SK-N-SH (cell line): ENCODE results near the gene SSBP2. TPM values are rescaled to one million over a fixed set of nuclear protein-coding genes. Genes with fewer than 3 reads are reported as not detected.

Experiments
- CTCF ChIA-PET: fragments of 300-600, 350-600 bp; formaldehyde crosslinking; extraction: SDS; loops from one replicate; lab custom pipeline; 2021; lab: Yijun Ruan, JAX
- POLR2A ChIA-PET: fragments of 350-600 bp; sonication (Branson Sonifier 250); formaldehyde crosslinking; extraction: SDS; loops from one replicate; lab custom pipeline; 2020; ENCODE audit warnings: antibody characterized with exemption, inconsistent platforms; lab: Yijun Ruan, JAX
- DNase-seq: peaks from one replicate; pipeline ENCODE4 v3.0.0; 2012
- H2AFZ ChIP-seq: fragments of 200-600 bp; sonication (generic); 2 replicates; pipeline ENCODE4 v1.8.1; 2016; ENCODE audit warnings: antibody characterized with exemption, mild to moderate bottlenecking, low read depth
- H3F3A ChIP-seq: fragments of 200-600 bp; sonication (generic); replicated peaks from 2 replicates; pipeline ENCODE3; 2016; ENCODE audit warnings: antibody characterized with exemption, mild to moderate bottlenecking; ENCODE audit not compliant: insufficient read depth
- H3K27ac ChIP-seq, 2 experiments: fragments of 200-500 bp in 1 of 2; fragments of 200-600 bp in 1 of 2; sonication (Bioruptor generic) in 1 of 2; sonication (generic), shearing (Covaris generic) in 1 of 2; 2 replicates each; pipeline versions ENCODE4 v1.5.1 to v1.6.1; 2014 to 2016; ENCODE audit warnings: low read depth in 2 of 2, inconsistent platforms in 1 of 2, low read length in 1 of 2, mild to moderate bottlenecking in 1 of 2, mixed read lengths in 1 of 2
- H3K27me3 ChIP-seq: fragments of 200-600 bp; sonication (generic), shearing (Covaris generic); 2 replicates; pipeline ENCODE4 v1.6.1; 2016; ENCODE audit warnings: mixed run types; ENCODE audit not compliant: insufficient read depth
- H3K36me3 ChIP-seq, 2 experiments: fragments of 200-500 bp in 1 of 2; fragments of 200-600 bp in 1 of 2; sonication (Bioruptor generic) in 1 of 2; sonication (generic) in 1 of 2; replicated peaks in 1 of 2; 2 replicates each; pipeline versions ENCODE3 to v1.5.1; 2014 to 2016; ENCODE audit warnings: low read length in 1 of 2, mild to moderate bottlenecking in 1 of 2; ENCODE audit not compliant: insufficient read depth in 2 of 2, control insufficient read depth in 1 of 2
- H3K4me1 ChIP-seq, 2 experiments: fragments of 200-500 bp in 1 of 2; fragments of 200-600 bp in 1 of 2; sonication (Bioruptor generic) in 1 of 2; sonication (generic), shearing (Covaris generic) in 1 of 2; 2 replicates each; pipeline versions ENCODE4 v1.5.1 to v1.6.1; 2014 to 2016; ENCODE audit warnings: low read depth in 1 of 2, low read length in 1 of 2, mixed run types in 1 of 2; ENCODE audit not compliant: insufficient read depth in 2 of 2, control insufficient read depth in 1 of 2
- H3K4me2 ChIP-seq: fragments of 200-600 bp; sonication (generic), shearing (Covaris generic); 2 replicates; pipeline ENCODE4 v1.6.1; 2017; ENCODE audit warnings: mixed run types
- H3K4me3 ChIP-seq, 2 experiments: fragments of 200-500 bp in 1 of 2; fragments of 200-600 bp in 1 of 2; sonication (Bioruptor generic) in 1 of 2; sonication (generic), shearing (Covaris generic) in 1 of 2; 2 replicates each; pipeline versions ENCODE4 v1.5.1 to v1.8.1; 2014 to 2016; ENCODE audit warnings: low read depth in 2 of 2, inconsistent platforms in 1 of 2, low read length in 1 of 2, mild to moderate bottlenecking in 1 of 2, mixed read lengths in 1 of 2, moderate library complexity in 1 of 2
- H3K79me2 ChIP-seq: fragments of 200-600 bp; sonication (generic); 2 replicates; pipeline ENCODE4 v1.8.1; 2017; ENCODE audit warnings: mild to moderate bottlenecking; ENCODE audit not compliant: insufficient read depth
- H3K9ac ChIP-seq: fragments of 200-600 bp; sonication (generic); 2 replicates; pipeline ENCODE4 v1.6.1; 2017; ENCODE audit warnings: mixed run types
- H3K9me2 ChIP-seq: fragments of 200-600 bp; sonication (generic); 2 replicates; pipeline ENCODE4 v1.6.1; 2017; ENCODE audit warnings: mixed run types
- H3K9me3 ChIP-seq: fragments of 200-600 bp; sonication (generic); 2 replicates; pipeline ENCODE4 v1.6.1; 2017; ENCODE audit warnings: mixed run types, mild to moderate bottlenecking, moderate library complexity
- H4K20me1 ChIP-seq: fragments of 200-600 bp; sonication (generic); 2 replicates; pipeline ENCODE4 v1.6.1; 2017; ENCODE audit warnings: mild to moderate bottlenecking, mixed run types; ENCODE audit not compliant: insufficient read depth
- ELF1 ChIP-seq: IDR thresholded peaks from 2 replicates; pipeline ENCODE4 v1.4.0; 2012
- FOXJ3 ChIP-seq: sonication (generic); formaldehyde crosslinking; IDR thresholded peaks from 2 replicates; pipeline ENCODE4 v1.5.1; 2020; ENCODE audit warnings: mild to moderate bottlenecking, missing genetic modification reagents
- IRF3 ChIP-seq: fragments of 150-350 bp; IDR thresholded peaks from 2 replicates; pipeline ENCODE4 v1.6.1; 2016; ENCODE audit warnings: mild to moderate bottlenecking, low read depth, low read length
- MXI1 ChIP-seq: IDR thresholded peaks from 2 replicates; pipeline ENCODE4 v1.6.1; 2012; ENCODE audit warnings: mild to moderate bottlenecking, low read depth, low read length, improper control_type of control experiment
- NFIC ChIP-seq: IDR thresholded peaks from 2 replicates; pipeline ENCODE4 v1.4.0; 2012; ENCODE audit warnings: borderline replicate concordance
- NRF1 ChIP-seq: IDR thresholded peaks from 2 replicates; pipeline ENCODE4 v1.6.1; 2012; ENCODE audit warnings: low read depth, mild to moderate bottlenecking, low read length
- REST ChIP-seq: IDR thresholded peaks from 2 replicates; pipeline ENCODE4 v1.6.1; 2012; ENCODE audit warnings: mild to moderate bottlenecking, low read depth, low read length, moderate library complexity
- RXRA ChIP-seq: IDR thresholded peaks from 2 replicates; pipeline ENCODE4 v1.4.0; 2012; ENCODE audit warnings: low read depth, mild to moderate bottlenecking, borderline replicate concordance
- TAF1 ChIP-seq: IDR thresholded peaks from 2 replicates; pipeline ENCODE4 v1.6.1; 2012; ENCODE audit warnings: low read depth, mild to moderate bottlenecking, low read length, moderate library complexity, borderline replicate concordance
- TEAD4 ChIP-seq: IDR thresholded peaks from 2 replicates; pipeline ENCODE4 v1.4.0; 2012; ENCODE audit warnings: mild to moderate bottlenecking, borderline replicate concordance; ENCODE audit not compliant: insufficient read depth
- USF1 ChIP-seq: IDR thresholded peaks from 2 replicates; pipeline ENCODE4 v1.4.0; 2012; ENCODE audit warnings: low read depth, borderline replicate concordance
- USF2 ChIP-seq: fragments of 150-350 bp; IDR thresholded peaks from 2 replicates; pipeline ENCODE4 v1.6.1; 2017; ENCODE audit warnings: antibody characterized with exemption, low read length, low read depth, borderline replicate concordance
- YY1 ChIP-seq: IDR thresholded peaks from 2 replicates; pipeline ENCODE4 v1.4.0; 2012; ENCODE audit warnings: low read depth, mild to moderate bottlenecking
- ZBTB33 ChIP-seq: IDR thresholded peaks from 2 replicates; pipeline ENCODE4 v1.4.0; 2012; ENCODE audit warnings: low read depth, borderline replicate concordance
- WGBS: methylation state at CpG from one replicate; pipeline ENCODE4 v1.1.6; 2017; ENCODE audit warnings: low lambda C conversion rate; 5-methylcytosine and 5-hydroxymethylcytosine counted together
- polyA plus RNA-seq, 3 experiments: library from polyadenylated mRNA; depleted of rRNA; stranded (reverse); fragments of >200 nt; gene quantifications; 2 replicates each; pipeline ENCODE4 v1.2.3, GENCODE V29; 2012

The SSBP2 gene
- polyA plus RNA-seq, 1 of the 3 experiments (the other 2 are of a cell fraction): 35.3 TPM

- ChIA-PET POLR2A (no interaction called here), CTCF (interaction anchor here (0.6 kb wide), 1 partner anchor 463 kb away, joined by 3 read pairs; no protein-coding TSS in a partner anchor)
- Histone ChIP-seq H3K27me3 (no peaks in the 10 kb centered on the region), H3K36me3 (no peaks in the 10 kb centered on the region), H3K27ac (no peak overlapping the region), H3K4me1 (0 out of 4 replicates have a peak, but pooled peaks cover 0 to 10% of the 10 kb centered on the region in 2 experiments), H4K20me1 (no peaks in the 10 kb centered on the region), H3F3A (no peaks in the 10 kb centered on the region), H3K9ac (no peak overlapping the region), H2AFZ (no peak overlapping the region), H3K4me3 (no peak overlapping the region), H3K79me2 (no peaks in the 10 kb centered on the region), H3K9me3 (no peaks in the 10 kb centered on the region), H3K9me2 (no peaks in the 10 kb centered on the region), H3K4me2 (no peak overlapping the region)
- 94% methylated on average over 2 of the region's 2 CpGs for WGBS
- no peak for TF ChIP-seq RXRA
- TF ChIP-seq IRF3: no peak
- no peak for TF ChIP-seq NFIC
- no peak for TF ChIP-seq FOXJ3 (CRISPR knock-in tag)
- no peak for TF ChIP-seq ZBTB33
- TF ChIP-seq YY1: no peak
- no peak for TF ChIP-seq MXI1
- no peak for TF ChIP-seq REST
- TF ChIP-seq USF2: no peak
- TF ChIP-seq NRF1: no peak
- TF ChIP-seq ELF1: no peak
- TF ChIP-seq TEAD4: no peak
- no peak for TF ChIP-seq USF1
- TF ChIP-seq TAF1: no peak
- no peak for DNase-seq
These were observed 231.5 kb downstream of the SSBP2 start for GRCh38 chr5:81519217-81519905.
